ENCODE data around the gene RAB11FIP3.

GRCh38 chr16:544517-544916 is 119.1 kb downstream of the RAB11FIP3 start:
- TF ChIP-seq CTCF (conservative IDR thresholded peaks at IDR 0.05) (no peak), ZFX (IDR thresholded peaks at IDR 0.05) (no peak)

Data from C4-2B (cell line).